HG03460 (cell line): ENCODE data around the gene PTCD1.
"Not testable (repeated sequence)": the region's sequence is repeated elsewhere in the genome, so short reads cannot be mapped to it uniquely, and the experiment has no call there.

Experiments
- ATAC-seq: cut with Tn5 transposase; IDR thresholded peaks from one replicate; pipeline ENCODE4 v1.9.1; 2021; ENCODE audit not compliant: unreplicated experiment

Gene PTCD1

DNA sequence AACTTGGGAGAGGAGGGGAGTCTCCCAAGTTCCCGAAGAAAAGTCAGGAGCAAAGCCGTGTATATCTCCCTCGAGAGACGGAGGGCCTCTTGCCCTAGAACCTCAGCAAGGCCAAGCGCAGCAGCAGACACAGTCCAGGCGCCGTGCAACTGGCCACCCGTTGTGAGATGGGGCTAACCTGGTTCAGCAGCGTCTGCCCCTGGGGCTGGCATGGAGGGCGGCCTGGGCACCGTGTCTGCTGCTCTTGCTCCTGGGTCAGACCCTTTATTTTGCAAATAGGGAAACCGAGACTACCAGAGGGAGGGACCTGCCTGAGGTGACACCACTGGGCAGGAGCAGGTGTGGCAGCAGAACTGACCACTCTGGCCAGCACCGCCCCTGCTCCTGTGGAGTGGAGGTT lies 13.9 kb upstream of the PTCD1 start:
- ATAC-seq = no peak

DNA sequence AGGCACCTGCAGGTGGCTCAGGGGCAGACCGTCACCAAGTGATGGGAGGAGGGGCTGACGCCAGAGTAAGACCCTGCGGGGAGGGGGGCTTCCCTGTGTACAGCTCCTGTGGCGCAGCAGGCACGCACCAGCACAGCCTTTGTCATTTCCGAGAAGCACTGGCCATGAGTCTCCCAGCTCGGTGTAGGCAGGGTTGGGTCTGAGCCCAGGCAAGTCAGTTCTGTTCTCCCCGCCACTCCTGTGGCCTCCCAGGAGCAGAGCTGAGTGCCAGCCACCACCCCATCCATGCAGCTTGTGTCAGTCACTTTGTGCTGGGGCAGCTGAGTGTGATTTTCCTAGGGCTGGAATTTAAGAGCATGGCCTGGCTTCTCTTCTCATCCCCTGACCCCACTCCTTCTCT lies 13.3 kb upstream of the PTCD1 start:
- ATAC-seq = no peak

DNA sequence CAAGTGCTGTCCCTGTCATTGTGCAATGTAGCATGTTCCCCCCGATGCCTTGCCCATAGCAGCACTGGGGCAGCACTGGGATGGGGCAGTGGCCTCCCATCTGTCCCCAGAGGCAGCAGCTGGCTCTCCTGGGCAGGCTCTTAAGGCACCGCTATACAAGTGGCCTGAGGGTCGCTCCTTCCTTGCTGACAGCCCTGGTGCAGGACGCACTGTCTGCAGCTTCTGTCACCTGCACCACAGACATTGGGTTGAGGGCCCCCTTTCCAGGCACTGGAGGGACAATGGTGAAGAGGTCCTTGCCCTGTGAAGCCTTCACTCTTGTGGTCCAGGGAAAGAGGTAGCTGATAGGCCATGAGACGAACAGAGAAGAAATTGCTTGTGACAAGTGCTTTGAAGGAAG lies 10.7 kb upstream of the PTCD1 start:
- no peak for ATAC-seq

DNA sequence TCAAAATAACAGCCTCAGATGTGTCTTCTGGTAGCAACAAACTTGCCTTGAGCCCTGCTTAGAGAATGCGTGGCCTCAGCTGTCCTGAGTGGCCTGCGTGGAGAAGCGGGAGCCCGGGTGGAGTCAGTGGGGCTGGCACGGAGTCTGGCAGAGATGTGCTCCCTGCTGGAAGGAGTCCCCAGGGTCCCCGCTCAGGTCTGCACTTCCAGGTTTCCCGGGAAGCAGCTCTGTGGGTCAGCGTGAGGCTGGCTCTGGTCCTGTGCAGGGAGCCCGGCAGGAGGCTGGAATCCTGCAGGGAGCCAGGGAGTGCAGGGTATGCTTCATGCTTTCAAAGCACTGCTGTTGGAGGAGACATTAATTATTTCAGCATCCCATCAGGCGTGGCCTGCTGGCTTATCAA lies 10.3 kb upstream of the PTCD1 start:
- ATAC-seq = no peak

DNA sequence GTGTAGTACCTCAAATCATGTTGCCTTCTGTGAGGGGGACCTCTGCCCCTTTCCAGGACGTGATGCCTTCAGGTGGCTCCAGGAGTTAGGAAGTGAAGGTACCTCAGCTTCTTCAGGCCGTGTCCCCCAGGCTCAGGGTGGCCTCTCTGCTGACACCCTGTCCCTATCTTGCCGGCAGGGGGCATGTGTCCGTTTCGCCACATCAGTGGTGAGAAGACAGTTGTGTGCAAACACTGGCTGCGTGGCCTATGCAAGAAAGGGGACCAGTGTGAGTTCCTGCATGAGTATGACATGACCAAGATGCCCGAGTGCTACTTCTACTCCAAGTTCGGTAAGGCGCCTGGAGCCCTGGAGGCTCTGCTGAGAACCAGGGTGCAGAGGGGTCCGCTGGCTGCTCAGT lies 9.3 kb upstream of the PTCD1 start:
- ATAC-seq = no peak

DNA sequence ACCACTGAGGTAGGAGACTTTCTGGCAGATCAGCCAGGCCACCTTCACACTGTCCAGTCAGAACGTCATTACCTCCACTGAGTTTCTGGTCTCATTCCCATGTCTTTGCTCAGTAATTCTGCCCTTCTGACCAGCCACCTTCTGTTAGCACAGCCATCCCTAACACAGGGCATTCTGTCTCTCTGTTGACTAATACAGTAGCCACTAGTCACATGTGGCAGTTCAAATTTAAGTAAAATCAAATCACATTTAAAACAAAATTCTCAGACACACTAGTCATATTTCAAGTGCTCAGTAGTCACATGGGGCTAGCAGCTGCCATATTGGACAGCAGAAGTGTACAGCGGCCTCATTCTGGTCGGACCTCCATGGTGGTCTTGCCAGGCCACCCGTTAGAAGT lies 7.5 kb upstream of the PTCD1 start:
- ATAC-seq = no peak

DNA sequence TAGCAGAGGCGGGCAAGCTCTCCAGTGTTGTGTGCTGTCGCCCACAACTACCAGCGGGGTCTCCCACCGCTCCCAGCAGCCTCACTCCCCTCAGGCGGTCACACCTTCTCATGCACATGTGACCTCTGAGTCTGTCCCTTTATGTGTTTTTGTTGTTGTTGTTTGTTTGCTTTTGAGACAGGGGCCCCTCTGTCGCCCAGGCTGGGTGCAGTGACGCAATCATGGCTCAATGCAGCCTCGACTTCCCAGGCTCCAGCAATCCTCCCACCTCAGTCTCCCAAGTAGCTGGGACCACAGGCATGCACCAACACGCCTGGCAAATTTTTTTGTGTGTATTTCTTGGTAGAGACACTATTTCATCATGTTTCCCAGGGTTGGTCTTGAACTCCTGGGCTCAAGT lies 1.6 kb upstream of the PTCD1 start:
- ATAC-seq = no peak

DNA sequence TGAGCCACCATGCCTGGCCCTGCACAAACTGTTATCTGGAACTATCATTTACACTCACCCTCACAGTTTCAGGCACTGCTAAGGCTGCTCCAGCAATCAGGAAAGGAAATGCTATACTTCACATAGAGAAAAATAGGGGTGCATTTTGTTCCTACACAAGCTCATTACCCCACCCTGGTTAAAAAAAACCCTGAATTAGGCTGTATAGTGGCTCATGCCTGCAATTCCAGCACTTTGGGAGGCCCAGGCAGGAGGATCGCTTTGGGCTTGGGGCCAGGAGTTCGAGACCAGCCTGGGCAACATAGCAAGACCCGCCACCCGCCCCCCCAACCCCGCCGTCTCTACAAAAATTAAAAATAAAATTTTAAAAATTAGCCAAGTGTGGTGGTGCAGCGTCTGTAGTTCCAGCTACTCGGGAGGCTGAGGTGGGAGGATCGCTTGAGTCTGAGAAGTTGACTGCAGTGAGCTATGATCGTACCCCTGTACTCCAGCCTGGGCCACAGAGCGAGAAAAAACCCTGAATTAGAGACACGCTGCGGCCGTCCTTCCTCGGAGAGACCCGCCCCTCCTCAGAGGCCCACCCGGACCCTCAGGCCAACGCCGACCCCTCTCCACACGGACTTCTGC lies 539 bp downstream of the PTCD1 start:
- ATAC-seq = peak; percentile 5

DNA sequence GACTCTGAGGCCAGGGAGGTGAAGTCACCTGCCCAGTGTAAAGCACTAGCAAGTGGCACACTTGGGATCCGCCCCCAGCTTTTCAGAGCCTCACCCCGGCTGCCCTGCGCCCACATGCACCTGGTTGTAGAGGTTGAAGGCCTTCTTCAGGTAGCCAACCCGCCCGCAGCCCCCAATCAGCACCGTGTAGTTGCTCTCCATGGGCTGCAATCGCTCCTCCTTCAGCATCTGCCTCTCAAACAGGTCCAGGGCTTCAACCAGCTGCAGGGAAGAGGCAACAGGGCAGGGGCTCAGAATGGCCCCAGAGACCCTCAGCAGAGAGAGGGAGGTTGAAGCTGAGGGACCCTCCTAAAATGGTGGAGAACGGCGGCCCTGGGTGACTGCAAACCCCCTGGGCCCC lies 5.4 kb downstream of the PTCD1 start:
- ATAC-seq = no peak

DNA sequence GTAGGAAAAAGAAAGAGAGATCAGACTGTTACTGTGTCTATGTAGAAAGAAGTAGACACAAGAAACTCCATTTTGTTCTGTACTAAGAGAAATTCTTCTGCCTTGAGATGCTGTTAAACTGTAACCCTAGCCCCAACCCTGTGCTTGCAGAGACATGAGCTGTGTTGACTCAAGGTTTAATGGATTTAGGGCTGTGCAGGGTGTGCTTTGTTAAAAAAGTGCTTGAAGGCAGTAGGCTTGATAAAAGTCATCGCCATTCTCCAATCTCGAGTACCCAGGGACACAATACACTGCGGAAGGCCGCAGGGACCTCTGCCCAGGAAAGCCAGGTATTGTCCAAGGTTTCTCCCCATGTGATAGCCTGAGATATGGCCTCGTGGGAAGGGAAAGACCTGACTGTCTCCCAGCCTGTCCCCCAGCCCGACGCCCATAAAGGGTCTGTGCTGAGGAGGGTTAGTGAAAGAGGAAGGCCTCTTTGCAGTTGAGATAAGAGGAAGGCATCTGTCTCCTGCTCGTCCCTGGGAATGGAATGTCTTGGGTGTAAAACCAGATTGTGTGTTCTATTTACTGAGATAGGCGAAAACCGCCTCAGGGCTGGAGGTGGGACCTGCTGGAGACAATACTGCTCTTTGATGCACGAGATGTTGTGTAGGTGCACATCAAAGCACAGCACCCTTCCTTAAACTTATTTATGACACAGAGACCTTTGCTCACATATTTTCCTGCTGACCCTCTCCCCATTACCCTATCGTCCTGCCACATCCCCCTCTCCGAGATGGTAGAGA lies 6.7 kb downstream of the PTCD1 start:
- ATAC-seq = not testable (repeated sequence)

DNA sequence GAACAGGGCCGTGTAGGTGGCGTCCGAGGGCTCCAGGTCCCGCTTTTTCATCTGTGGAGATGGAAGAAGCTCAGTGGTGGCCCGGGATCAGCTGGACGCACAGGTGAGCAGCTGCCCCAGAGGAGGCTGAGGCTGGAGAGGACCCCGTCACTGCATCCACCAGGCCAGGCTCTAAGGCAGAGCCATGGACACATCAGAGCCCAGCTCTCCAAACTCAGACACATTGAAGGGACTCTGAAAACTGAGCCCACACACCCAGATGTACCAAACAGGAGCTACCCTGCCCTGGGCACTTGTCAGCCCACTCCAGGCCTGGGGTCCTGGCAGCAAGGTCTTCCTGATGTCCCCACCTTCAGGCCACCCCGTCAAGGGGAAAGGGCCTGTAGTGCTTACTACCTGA lies 8.8 kb downstream of the PTCD1 start:
- no peak for ATAC-seq

DNA sequence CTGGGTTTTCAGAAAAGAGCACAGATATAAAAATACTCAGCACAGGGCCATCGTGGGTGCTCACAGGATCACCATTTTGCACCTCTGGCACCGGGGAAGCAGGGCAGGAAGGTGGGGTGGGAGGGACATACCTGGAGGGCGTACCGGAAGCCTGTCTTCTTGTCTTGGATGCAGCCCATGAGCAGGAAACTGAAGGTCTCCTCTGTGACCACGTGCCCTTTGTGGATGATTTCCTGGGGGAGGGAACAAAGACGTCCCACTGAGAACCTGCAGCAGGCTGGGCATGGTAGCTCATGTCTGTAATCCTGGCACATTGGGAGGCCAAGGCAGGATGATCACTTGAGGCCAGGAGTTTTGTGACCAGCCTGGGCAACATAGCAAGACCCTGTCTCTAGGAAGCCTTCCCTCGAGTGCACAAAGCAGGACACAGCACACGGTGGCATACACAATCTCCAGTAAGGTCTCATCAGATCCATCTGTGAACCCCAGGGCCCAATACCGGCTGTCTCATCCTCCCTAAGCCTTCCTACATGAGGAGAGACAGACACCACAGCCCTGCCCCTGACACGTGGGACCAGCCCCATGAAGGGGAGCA lies 9.5 kb downstream of the PTCD1 start:
- ATAC-seq = no peak

DNA sequence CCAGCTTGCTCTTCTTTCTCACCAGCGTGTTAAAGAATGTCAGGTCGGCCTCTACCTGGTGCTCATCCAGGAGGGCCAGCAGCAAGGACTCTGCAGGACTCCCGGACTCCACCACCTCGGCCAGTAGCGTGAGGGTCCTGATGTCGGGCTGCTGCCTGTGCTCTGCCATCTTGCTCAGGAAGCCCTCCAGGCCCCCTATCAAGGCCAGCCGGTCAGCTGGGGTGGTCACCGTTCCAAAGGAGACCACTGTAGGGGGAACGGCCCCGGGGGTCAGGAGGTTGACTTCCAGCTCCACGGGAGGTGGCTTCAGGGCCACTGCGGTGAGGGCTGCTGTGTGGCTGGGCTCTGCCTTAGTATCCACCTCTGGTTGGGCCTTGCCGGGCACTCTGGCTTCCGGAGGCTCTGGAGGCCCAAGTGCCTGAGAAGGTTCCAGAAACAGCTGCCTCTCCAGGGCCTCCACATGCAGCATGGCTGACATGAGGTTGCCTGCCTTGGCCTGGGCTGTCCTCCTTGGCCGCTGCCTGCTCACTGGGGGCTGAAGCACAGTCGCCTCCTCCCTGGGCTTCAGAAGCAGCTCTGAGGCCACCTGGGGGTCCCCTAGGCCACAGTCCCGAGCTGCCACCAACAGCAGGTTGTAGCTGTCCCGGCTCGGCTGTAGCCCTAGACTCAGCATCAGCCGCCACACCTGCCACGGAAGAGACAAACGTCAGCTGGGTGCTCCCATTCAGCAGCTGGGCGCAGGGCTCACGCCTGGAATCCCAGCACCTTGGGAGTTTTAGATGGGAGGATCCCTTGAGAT lies 13.5 kb downstream of the PTCD1 start:
- ATAC-seq = no peak

DNA sequence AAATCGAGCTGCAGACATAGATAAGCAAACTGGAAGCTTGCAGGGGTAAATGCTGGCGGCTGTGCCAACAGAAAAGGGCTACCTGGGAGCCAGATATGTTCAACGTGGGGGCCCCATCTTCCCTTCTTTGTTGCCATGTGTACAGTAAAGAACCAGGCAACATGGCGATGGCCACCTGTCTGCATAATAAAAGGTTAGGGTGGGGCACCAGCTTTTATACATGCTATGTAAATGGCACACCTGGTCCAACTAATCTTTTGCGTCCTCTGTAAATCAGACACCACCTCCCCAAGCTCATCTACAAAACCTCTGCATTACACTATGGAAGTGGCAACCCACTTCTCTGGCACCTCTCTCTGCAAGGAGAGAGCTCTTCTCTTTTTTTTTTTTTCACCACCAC lies 16.0 kb downstream of the PTCD1 start:
- ATAC-seq = no peak

DNA sequence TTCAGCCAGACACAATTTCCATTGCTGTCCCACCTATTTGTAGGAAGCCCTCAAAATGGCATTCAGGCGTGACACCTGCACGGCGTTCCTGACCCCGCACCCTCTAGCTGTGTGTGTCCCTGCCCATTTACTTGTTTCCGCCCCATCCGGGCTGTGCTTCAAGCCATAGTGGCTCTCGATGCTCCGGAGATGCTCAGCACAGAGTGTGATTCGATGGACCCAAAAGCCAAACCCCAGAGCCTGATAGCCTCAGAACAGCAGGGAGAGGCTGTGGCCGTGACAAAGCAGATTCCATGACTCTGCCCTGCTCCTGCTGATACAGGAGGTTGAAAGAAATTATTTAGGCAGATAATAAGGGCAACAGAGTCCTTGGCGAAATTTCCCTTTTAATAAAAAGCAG lies 16.4 kb downstream of the PTCD1 start:
- ATAC-seq = no peak

DNA sequence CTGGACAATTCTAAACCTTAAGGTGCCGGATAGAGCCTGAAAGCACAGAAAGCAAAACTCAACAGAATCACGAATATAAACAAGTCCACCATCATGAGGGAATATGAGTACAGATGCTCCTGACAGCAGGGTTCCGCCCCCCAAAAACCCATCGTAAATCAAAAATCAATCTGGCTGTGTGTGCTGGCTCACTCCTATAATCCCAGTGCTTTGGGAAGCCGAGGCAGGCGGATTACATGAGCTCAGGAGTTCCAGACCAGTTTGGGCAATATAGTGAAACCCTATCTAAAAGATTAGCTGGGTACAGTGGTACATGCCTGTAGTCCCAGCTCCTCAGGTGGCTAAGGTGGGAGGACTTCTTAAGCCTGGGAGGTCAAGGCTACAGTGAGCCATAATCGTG lies 17.6 kb downstream of the PTCD1 start:
- no peak for ATAC-seq

DNA sequence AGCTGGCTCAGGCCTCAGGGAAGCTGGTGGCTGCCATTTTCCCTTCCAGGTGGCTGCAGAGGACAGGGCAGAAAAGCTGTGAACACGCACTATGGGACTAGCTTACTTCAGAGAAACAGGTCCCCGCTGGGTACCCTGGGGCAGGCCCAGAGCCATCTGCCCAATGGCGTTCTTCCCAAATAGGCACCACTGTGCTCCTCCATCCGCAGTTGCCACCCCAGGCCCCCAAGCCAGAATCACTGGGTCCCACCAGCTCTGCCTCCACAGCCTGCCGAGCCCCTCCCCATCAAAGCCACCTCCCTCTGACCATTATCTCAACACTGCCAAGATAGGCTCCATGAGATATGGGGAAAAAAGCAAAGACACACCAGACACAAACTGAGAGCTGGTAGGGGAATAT lies 18.4 kb downstream of the PTCD1 start:
- ATAC-seq = no peak

DNA sequence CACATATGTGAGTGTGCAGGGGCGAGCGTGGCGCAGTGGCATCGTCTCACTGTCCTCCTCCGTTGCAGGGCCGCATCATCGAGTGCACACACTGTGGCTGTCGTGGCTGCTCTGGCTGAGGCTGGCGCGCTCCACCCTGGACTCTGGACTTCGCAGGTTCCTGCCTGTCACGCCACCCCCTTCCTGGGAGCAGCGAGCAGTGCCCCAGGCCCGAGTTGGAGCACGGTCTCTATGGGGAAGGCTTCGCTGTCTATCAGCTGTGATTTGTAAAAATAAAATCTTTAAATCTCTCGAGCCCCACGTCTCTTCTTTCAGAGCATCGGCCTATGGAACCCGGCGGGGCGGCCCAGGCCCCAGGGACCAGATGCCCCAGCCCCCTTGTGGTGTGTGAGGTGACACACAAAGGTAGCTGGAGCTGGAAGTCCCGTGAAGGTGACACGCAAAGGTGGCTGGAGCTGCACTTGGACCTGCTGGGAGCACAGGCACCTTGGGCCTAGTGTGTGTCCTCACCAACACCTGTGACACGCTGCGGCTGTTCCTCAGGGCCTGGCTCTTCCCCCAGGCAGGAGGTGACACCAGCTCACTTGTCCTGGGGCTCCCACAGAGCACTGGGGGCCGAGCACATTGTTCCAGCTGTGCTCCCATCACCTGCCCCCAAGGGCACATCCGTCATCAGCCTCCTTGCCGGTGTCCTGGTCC lies 19.1 kb downstream of the PTCD1 start:
- no peak for ATAC-seq

DNA sequence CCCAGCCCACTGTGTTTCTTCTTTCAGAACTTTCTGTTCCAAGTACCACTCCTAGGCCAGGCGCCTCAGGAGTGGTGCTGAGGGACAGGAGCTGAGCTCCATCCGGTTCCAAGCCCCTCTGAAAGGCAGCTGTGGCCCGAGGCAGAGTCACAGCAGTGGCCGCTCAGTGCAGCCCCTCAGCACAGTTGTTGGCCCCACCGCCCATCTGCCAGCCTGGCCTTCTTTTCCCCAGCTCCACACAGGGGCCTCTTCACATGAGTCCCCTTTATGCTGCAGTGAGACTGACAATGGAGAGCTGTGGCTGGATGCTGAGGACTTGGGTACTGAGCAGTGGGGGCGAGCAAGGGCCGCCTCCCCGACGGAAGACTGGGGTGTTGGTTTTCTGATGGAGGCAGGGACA lies 20.3 kb downstream of the PTCD1 start:
- ATAC-seq = no peak

DNA sequence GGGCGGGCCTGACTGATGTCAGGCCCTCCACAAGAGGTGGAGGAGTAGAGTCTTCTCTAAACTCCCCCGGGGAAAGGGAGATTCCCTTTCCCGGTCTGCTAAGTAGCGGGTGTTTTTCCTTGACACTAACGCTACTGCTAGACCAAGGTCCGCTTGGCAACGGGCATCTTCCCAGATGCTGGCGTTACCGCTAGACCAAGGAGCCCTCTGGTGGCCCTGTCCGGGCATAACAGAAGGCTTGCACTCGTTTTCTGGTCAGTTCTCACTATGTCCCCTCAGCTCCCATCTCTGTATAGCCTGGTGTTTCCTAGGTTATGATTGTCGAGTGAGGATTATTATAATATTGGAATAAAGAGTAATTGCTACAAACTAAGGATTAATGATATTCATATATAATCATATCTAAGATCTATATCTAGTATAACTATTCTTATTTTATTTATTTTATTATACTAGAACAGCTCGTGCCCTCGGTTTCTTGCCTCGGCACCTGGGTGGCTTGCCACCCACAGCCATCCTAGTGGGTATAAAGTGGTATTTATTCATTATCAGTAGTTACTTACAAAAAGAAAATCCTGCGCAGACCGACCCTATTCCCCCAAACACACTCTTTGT lies 23.0 kb downstream of the PTCD1 start:
- not testable (repeated sequence) for ATAC-seq

DNA sequence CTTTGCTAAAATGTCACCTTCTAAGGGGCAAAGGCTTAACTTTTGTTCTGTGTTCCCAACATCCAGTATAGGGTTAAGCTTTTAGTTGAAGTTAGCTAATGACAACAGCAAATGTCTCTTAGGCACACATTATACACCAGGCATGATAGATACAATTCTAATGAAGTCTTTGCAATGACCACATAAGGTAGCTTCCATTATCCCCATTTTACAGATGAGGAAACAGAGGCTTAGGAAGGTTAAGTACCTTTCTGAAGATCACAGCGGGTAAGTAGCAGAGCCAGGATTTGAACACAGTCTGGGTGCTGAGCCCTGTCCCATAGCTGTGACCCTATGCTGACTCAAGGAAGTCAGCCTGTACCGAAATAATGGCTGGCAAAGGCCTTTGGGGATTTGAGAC lies 28.0 kb downstream of the PTCD1 start:
- ATAC-seq = no peak
